AML-193 (cell line): ENCODE results near the gene GNB1.

Source experiments
- DNase-seq, 2 experiments: peaks; one replicate each; lab custom pipeline; 2025; lab: John Stamatoyannopoulos, UW

The GNB1 gene

DNA sequence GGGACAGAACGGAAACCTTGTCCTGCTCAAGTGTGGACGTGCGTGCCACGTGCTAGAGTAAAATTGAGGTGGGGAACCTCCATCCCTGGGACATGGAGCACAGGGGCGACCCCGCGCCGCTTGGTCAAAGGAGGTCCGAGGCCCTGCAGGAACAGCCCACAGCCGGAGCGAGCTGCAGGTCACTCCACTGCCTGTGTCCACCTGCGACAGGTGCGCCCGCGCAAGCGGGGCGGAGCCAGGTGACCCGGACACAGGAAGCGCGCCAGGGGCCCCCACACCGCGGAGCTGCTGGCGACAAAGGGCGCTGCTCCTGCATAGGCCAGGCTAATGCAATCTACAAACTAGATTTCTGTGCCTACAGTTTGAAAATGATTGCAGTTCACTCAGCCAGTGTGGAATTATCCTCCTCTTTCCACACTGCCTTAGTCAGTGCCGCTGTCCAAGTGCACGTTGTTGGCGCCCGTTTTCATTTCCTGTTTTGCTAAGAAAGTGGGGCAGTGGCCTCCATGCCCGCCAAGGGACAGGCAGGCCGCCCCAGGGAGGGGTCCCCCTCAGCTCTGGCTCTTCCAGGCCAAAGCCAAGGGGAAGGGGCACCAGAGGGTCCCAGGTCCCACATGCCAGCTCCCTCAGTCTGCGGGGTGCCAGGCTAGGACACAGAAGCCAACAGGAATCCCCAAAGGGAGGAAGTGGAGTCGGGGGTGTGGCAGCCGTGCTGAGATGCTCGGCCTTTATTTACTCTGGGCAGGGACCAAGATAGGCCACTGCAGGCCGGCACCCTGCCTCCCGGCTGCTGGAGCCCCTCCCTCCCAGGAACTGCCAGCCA lies 108.3 kb downstream of the GNB1 start:
- no peak for DNase-seq

- DNase-seq, result no peak
Observed at GRCh38 chr1:1781526-1781903, 109.4 kb downstream of the GNB1 start.

DNA sequence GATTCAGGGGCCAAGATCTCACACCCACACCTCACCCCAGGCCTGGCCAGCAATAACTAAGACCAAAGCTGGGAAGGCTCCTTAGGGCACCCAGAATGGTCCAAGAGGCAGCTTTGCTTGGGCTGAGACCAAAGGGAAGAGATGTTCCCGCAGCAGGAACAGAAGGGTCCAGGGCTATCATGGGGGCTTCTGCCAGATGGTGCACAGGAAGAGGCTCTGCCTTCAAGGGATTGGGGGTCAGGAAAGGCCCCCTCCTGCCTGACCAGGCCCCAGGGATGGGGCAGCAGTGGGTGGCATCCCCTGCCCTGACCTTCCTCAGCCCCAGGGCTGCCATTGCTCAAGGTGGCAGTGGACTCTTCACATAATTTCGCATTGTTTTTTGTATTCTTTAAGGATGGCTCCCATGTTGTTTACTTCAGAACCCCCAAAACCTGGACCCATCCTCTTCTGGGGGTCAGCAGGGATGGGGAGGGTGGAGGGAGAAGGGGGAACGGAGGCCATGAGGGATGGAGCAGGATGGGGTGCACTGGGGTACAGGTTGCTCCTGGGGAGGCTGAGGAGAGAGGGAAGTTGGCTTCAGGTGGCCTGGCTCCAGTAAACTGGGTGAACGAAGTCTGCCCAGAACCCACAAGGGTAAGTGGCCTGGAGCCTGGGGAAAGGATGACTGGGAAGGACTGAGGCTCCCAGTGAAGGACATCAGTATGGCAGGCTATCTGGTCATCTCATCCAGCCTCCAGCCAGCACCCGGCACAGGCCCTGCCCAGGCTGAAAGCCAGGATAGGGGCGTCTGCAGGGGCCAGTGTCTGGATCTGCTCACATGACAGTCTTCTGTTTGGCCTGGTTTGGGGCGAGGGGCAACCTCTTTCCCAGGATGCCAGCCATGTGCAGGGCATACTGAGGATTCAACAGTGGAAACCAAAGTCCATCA lies 110.0 kb downstream of the GNB1 start:
- DNase-seq, result no peak

- DNase-seq, result peak; percentile 96
Observed at GRCh38 chr1:1779691-1780597, 110.9 kb downstream of the GNB1 start.

DNA sequence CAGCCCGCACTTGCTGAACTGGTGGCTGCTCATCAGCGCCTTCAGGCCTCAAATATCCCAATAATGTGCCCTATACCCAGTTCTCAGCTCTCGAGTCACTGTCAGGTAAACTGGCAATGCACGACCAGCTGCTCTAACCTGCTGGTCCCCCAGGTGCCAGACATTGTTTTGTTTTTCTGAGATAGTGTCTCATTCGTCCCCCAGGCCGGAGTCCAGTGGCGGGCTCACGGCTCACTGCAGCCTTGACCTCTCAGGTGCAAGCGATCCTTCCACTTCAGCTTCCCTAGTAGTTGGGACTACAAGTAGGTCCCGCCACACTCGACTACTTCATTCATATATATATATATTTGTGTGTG lies 111.6 kb downstream of the GNB1 start:
- no peak for DNase-seq

GRCh38 chr1:1778663-1779319 lies 112.1 kb downstream of the GNB1 start:
- DNase-seq, result peak; percentile 30 to 36

DNA sequence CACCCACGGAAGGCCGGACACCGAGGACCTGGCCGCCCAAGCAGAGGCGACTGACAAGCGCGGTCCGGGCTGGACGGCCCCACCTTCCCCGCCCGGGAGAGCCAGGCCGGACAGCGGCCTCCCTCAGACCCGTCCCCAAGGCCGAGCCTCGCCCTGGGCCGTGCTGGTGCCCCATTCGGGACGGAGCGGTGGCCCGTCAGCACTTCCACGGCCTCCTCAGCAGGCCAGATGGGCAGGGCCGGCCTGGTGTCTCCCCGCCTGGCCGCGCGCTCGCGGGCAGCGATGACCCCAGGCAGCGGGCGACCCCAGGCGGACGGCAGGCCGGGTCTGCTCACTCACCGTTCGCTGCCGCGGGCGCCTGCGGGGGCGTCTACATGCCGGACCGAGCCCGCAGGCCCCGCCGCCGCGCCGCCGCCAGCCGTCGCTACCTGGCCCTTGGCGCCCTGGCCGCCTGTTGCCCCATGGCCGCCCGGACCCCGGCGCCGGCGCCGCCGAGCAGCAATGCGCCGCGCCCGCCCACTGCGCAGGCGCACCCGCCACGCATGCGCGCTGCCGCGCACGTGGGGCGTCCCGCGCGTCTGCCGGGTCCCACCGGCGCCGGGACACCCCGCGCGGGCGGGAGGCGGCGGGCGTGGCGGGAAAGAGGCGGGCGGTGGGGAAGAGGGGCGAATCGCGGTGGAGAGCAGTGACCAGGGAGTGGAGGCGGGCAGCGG lies 112.8 kb downstream of the GNB1 start, which contains the start of gene NADK:
Gene NADK, minus strand, starts transcription at position 521 of the 713 bp plus-strand sequence. CDS start 13,064 bp downstream, outside the sequence.
- peak; percentile 41 to 46 for DNase-seq

DNA sequence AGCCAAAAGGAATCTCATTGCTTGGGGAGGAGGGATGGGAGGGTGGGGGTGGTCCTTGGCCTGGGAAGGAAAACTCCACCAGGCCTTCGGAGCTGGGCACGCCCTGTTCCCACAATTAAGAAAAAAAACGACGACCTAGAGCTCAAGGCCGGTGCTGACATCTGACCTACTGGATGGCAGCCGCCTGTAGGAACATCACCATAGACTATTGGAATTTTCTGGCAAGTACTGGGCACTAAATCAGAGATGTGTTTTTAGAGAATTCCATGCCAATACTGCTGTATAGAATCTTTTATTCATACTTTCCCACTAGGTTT lies 113.3 kb downstream of the GNB1 start:
- DNase-seq, result no peak

DNA sequence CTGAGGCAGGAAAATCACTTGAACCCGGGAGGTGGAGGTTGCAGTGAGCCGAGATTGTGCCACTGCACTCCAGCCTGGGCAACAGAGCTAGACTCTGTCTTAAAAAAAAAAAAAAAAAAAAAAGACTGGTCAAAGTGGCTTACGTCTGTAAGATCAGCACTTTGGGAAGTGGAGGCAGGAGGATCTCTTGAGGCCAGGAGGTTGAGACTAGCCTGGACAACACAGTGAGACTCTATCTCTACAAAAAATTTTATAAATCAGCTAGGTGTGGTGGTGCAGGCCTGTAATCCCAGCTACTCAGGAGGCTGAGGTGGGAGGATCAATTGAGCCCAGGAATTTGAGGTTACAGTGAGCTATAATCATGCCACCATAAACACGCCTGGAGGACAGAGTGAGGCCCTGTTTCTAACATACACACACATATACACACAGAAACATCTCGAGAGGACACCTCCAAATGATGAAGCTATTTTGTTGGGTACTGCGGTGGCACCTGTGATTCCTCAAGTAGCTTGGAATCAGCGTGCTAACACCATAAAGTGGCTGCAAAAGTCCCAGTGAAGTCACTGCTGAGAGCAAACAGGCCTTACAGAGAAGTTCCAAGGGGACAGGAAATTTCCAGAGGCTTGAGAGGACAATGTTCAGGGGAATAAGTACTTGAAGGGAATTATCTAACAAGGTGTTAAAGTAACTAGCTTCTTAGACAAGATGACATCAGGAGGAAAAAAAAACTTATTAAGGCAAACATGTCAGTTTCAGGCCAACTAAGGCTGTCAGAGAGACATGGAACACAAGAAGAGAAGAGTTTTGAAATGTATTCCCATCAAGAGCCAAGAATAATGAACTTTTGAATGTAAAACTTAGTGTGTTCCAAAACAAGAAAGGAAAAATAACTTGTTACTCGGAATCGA lies 114.0 kb downstream of the GNB1 start:
- DNase-seq, result no peak

DNA sequence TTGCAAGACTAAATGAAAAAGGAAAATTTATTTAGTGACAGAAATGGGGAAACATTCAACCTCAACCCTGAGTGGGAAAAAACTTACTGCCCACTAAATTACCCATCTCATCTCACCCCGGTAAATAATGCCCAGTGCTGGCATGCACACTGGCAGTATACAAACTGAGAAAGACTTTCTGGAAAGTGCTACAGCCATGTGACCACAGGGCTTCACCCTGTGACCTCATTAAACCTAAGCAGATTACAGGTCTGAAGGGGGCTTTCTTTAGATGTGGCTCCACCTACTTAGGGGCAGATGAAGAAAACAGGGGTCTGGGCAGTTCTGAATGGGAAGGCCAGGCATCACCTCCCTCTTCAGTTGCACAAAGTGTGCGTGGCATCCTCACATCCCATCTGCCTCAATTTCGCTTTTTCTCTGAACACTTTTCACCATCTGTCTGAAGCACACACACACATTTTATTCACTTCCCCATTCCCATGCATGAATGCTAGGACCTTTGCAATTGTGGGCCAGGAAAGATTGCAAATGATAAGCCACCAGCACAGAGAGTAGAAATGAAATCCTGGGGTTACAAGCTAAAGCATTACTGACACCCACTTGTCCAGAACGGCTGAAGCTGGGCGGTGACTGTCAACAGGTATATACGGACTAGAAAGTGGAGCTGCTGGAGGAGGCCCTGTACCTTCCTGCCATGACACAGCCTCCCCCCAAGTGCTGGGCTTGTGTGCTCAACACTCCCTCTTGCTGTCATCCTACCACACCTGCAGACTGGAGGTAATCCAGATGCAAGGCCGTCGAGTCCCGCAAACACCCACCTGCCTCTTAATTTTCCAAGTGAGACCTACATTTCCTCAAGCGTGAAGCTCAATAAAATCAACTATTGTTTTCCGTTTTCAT lies 115.3 kb downstream of the GNB1 start:
- DNase-seq, result peak; percentile 67 to 79

GRCh38 chr1:1773874-1774273 lies 117.0 kb downstream of the GNB1 start:
- no peak for DNase-seq

DNA sequence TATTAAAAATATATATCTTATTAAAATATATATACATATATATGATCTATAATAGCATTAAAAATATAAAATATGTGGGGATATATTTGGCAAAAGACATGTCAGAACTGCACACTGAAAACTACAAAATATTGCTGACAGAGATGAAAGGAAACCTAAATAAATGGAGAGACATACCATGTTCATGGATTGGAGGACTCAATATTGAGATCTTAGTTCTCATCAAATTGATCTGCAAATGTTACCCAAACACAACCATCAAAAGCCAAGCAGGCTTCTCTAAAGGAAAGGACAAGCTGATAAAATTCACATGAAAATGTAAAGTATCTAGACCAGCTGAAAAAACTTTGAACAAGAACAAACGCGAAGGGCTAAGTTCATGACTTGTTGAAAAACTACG lies 119.8 kb downstream of the GNB1 start:
- DNase-seq, result no peak

DNA sequence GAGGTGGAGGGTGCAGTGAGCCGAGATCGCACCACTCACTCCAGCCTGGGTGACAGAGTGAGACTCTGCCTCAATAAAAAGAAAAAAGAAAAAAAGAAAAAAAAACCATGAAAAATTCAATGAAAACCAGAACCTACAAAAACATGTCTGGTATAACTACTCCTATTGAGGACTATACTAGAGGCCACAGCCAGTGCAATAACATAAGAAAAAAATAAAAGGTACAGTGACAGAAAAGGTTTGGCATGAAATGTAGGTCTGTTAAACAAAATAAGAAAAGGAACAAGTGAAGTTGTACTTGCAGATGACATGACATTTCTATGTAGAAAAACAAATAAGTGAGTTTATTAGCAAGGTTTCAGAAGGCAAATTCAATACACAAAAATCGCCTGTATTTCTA lies 120.8 kb downstream of the GNB1 start:
- no peak for DNase-seq

GRCh38 chr1:1768249-1768992 lies 122.5 kb downstream of the GNB1 start:
- DNase-seq, result no peak

- DNase-seq, result peak in 1 of 2 experiments; percentile 7
Observed at GRCh38 chr1:1764876-1765470, 125.9 kb downstream of the GNB1 start.

DNA sequence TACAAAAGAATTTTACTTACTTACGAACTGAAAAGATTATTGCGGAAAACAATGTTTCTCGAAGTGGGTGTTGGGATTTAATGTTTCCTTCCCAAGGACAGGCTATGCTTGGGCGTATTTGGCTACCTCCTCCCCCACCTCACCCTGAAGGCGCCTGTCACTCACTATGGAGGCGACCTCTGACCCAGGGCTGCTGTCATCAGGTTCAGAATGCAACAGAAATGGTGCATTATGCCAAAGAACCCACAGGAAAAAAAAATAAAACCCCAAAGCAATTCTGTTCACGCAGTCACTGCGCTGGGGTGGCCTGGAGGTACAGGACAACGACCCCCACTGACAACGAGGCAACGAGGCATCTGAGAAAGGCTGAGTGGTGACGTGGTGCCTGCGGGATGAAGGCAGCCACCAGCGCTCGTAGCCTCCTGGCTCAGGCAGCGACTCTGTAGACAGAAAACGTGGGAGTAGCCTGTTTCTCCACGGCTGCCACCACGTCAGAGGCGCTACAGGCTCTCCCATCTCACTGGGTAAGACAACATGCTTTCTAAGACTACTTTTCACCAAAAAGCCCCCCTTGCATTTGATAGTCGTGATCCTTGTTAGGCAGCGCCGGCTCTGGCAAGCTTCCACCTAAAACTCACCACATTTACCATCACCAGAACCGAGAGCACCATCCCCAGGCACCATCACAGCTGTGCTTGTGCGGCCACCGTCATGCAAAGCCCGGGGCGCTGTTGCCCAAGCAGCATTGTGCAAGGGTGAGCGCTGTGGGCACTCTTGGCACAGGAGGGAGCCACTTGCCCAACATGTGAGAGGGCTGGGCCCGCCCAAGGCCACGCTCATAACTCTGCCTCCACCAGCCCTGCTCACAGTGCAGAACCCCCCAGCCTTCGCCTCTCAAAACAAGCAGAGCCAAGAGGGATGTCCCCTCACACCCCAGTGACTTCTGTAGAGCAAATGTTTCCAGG lies 126.9 kb downstream of the GNB1 start:
- peak; percentile 74 to 75 for DNase-seq
